Sigmoid colon (tissue), 4 donors: ENCODE measurements around the gene NAALADL2.

Experiments
- EP300 ChIP-seq, 4 donors: sonication (generic); formaldehyde crosslinking; IDR thresholded peaks; one replicate each; pipeline ENCODE4 v1.6.1; 2017; ENCODE audit warnings: antibody characterized with exemption in 4 of 4
- TF ChIP-seq, protein P1 (sequence below), 4 experiments: fragments of 450-650 bp in 3 of 4; fragments of 200-600 bp in 1 of 4; IDR thresholded peaks; one replicate each; pipeline ENCODE4 v1.5.1; 2016 to 2019; ENCODE audit warnings: antibody characterized with exemption in 4 of 4, mild to moderate bottlenecking in 3 of 4, moderate library complexity in 2 of 4

DNA sequence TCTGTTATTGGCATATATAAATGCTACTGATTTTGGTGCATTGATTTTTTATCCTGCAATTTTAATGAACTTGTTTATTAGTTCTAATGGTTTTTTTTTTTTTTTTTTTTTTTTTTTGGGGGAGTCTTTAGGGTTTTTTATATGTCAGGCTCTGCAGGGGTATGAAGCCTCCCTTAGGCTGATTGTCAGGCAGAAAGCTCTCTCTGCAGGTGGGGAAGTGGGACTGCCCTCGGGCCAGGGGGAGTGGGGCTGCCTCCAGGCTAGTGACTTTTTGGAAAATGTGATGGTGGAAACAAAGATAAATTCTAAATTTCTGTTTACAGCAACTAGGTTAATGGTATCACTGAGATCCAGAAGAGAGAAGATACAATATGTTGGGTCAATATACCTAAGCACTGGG, 14.4 kb upstream of the NAALADL2 start:
- TF ChIP-seq, protein P1, sequence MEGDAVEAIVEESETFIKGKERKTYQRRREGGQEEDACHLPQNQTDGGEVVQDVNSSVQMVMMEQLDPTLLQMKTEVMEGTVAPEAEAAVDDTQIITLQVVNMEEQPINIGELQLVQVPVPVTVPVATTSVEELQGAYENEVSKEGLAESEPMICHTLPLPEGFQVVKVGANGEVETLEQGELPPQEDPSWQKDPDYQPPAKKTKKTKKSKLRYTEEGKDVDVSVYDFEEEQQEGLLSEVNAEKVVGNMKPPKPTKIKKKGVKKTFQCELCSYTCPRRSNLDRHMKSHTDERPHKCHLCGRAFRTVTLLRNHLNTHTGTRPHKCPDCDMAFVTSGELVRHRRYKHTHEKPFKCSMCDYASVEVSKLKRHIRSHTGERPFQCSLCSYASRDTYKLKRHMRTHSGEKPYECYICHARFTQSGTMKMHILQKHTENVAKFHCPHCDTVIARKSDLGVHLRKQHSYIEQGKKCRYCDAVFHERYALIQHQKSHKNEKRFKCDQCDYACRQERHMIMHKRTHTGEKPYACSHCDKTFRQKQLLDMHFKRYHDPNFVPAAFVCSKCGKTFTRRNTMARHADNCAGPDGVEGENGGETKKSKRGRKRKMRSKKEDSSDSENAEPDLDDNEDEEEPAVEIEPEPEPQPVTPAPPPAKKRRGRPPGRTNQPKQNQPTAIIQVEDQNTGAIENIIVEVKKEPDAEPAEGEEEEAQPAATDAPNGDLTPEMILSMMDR (IDR thresholded peaks at IDR 0.05), result no peak
- TF ChIP-seq EP300 (IDR thresholded peaks at IDR 0.05), result no peak
